NB4 (cell line): ENCODE results near the gene BIRC7.

ENCODE experiments used
- DNase-seq: peaks from one replicate; pipeline ENCODE4 v3.0.0; 2010; ENCODE audit warnings: low read depth
- H3K4me3 ChIP-seq: one replicate; pipeline ENCODE4 v1.5.1; 2011; ENCODE audit warnings: mild to moderate bottlenecking, low read depth, low read length, moderate library complexity
- CTCF ChIP-seq: IDR thresholded peaks from one replicate; pipeline ENCODE4 v1.5.1; 2012; ENCODE audit warnings: low read depth, low read length
- MYC ChIP-seq: IDR thresholded peaks from 2 replicates; pipeline ENCODE4 v1.6.1; 2011; ENCODE audit warnings: low read depth, low read length
- POLR2A ChIP-seq: IDR thresholded peaks from 2 replicates; pipeline ENCODE4 v1.6.1; 2011; ENCODE audit warnings: mild to moderate bottlenecking; ENCODE audit not compliant: insufficient read length; ENCODE audit errors: extremely low read depth
- TF ChIP-seq, protein P1 (sequence below): IDR thresholded peaks from 2 replicates; pipeline ENCODE4 v1.6.1; 2011; ENCODE audit warnings: low read depth, low read length

Gene BIRC7

DNA sequence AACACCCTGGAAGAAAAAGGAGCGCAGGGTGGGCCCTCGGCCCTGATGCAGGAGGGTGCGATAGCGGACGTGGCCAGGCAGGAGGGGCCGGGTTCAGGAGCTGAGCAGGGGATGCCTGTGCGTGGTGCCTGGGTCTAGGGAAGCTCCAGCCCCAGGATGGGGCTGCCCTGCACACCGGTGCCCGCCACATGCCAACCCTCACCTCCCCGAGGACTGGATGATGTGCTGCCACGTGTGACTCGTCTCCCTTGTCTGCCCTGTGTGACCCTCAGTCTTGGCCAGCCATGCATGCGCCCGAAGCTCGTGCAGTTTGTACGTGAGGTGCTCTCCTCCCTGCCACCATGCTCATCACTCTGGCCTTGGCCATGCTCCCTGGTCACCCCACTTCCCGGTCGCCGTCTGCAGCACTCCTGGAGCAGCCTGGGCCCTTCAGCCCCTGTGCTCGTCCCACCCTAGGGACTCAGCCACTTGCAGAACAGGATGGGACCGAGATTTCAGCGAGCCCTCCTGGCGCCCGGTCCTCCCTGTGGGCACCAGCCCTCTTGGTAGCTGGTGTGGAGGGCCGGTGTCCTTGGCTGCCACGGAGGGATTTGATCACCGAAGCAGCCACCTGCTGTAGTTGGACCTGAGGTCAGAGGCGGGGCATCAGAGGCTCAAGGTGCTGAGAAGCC is 53.0 kb downstream of the BIRC7 start:
- H3K4me3 ChIP-seq: no peak overlapping the region
- TF ChIP-seq POLR2A (no peak), MYC (no peak), CTCF (no peak)
- TF ChIP-seq, protein P1, sequence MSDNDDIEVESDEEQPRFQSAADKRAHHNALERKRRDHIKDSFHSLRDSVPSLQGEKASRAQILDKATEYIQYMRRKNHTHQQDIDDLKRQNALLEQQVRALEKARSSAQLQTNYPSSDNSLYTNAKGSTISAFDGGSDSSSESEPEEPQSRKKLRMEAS: no peak
- DNase-seq: no peak

DNA sequence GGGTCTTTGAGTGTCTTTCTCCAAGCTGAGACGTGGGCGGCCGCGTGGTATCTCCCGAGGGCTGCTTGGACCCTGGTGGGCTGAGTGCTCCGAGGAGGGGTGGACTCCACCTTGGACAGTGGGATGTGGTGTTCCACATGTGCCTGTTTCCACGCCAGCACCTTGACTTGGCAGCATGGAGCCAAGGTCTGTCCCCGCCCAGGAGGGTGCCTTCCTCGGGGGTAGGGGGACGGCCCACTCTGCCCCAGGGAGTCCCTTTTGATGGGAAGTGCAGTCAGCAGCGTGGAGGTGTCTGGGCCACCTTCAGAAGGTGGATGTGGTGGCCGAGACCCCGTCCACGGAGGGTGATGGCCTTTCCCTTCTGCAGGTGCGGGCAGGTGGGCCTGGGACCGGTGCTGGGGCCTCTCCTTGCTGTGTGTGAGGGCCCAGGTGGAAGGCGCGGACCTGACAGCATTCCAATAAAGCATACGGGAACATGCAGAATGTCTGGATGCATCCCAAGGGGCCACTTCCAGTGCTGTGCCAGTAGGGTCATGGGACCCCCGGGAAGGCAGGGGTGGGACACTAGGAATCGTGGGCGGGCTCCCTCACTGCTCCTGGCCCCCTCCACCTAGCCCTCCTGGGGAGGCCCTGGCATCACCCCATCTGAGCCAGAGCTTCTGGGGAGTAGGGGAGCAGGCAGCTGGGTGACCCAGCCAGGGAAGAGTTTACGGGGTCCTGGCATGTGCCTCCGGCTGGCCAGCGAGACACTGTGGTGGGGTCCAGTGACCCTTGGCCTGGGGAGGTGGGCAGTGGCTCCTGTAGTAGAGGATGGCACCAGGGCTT is 53.8 kb downstream of the BIRC7 start:
- TF ChIP-seq MYC (no peak), POLR2A (no peak), CTCF (no peak)
- TF ChIP-seq, protein P1: no peak
- no peak overlapping the region for H3K4me3 ChIP-seq
- DNase-seq: no peak
